ENCODE data around the gene SLIT3.

DNA sequence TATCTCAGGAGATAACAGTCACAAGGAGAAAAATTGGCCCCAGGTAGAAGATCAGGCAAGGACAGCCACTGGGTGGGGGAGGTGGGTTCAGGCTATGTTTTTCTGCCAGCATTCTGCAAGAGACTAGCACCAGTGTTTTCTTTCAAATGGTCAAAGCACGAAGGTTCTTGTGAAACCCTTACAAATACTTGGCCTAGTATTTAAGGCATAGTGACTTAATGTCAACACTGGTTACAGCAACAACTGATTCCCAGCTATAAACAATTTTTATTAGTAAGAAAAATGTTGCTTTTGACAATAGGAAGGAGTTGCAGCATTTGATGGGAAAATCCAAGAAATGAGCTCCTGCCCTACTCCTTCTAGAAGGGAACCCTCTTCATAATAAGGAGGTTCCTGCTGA lies 349.6 kb downstream of the SLIT3 start:
- no peak for TF ChIP-seq NCOA4 (IDR thresholded peaks at IDR 0.05; ENCODE audit: partially characterized antibody)
- TF ChIP-seq, protein P1, sequence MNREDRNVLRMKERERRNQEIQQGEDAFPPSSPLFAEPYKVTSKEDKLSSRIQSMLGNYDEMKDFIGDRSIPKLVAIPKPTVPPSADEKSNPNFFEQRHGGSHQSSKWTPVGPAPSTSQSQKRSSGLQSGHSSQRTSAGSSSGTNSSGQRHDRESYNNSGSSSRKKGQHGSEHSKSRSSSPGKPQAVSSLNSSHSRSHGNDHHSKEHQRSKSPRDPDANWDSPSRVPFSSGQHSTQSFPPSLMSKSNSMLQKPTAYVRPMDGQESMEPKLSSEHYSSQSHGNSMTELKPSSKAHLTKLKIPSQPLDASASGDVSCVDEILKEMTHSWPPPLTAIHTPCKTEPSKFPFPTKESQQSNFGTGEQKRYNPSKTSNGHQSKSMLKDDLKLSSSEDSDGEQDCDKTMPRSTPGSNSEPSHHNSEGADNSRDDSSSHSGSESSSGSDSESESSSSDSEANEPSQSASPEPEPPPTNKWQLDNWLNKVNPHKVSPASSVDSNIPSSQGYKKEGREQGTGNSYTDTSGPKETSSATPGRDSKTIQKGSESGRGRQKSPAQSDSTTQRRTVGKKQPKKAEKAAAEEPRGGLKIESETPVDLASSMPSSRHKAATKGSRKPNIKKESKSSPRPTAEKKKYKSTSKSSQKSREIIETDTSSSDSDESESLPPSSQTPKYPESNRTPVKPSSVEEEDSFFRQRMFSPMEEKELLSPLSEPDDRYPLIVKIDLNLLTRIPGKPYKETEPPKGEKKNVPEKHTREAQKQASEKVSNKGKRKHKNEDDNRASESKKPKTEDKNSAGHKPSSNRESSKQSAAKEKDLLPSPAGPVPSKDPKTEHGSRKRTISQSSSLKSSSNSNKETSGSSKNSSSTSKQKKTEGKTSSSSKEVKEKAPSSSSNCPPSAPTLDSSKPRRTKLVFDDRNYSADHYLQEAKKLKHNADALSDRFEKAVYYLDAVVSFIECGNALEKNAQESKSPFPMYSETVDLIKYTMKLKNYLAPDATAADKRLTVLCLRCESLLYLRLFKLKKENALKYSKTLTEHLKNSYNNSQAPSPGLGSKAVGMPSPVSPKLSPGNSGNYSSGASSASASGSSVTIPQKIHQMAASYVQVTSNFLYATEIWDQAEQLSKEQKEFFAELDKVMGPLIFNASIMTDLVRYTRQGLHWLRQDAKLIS (CRISPR knock-in tag; IDR thresholded peaks at IDR 0.05): no peak
- no peak for TF ChIP-seq SRSF9 (IDR thresholded peaks at IDR 0.05; ENCODE audit: borderline replicate concordance, low read depth, low read length)
- TF ChIP-seq SREBF2 (CRISPR knock-in tag; IDR thresholded peaks at IDR 0.05): no peak
- TF ChIP-seq, protein P2, sequence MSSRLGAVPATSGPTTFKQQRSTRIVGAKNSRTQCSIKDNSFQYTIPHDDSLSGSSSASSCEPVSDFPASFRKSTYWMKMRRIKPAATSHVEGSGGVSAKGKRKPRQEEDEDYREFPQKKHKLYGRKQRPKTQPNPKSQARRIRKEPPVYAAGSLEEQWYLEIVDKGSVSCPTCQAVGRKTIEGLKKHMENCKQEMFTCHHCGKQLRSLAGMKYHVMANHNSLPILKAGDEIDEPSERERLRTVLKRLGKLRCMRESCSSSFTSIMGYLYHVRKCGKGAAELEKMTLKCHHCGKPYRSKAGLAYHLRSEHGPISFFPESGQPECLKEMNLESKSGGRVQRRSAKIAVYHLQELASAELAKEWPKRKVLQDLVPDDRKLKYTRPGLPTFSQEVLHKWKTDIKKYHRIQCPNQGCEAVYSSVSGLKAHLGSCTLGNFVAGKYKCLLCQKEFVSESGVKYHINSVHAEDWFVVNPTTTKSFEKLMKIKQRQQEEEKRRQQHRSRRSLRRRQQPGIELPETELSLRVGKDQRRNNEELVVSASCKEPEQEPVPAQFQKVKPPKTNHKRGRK (tag; IDR thresholded peaks at IDR 0.05): no peak
- no peak for TF ChIP-seq SP2 (IDR thresholded peaks at IDR 0.05; ENCODE audit: extremely low read depth, low read depth, low read length, poor library complexity, severe bottlenecking)
- TF ChIP-seq SIN3A (IDR thresholded peaks at IDR 0.05; ENCODE audit: borderline replicate concordance in 2 of 2, control insufficient read depth in 1 of 2, low read depth in 2 of 2, low read length in 2 of 2): no peak
